Right lobe of liver (tissue), 4 donors: ENCODE data around the gene WWC2.
"Not testable (repeated sequence)": the region's sequence is repeated elsewhere in the genome, so short reads cannot be mapped to it uniquely, and the experiment has no call there.

Source experiments
- POLR2A ChIP-seq: fragments of 450-650 bp; IDR thresholded peaks from one replicate; pipeline ENCODE4 v1.6.1; 2017; ENCODE audit warnings: antibody characterized with exemption, mild to moderate bottlenecking
- TF ChIP-seq, protein P1 (sequence below), 4 donors: fragments of 200-600 bp in 3 of 4; fragments of 450-650 bp in 1 of 4; IDR thresholded peaks; one replicate each; pipeline versions ENCODE4 v1.5.1 to v1.8.0; 2016 to 2022; ENCODE audit warnings: antibody characterized with exemption in 4 of 4, mild to moderate bottlenecking in 2 of 4
- donor health status: DM: no; HTN: no; CAD: no.
- donor health status: DM: no; HTN: no; CAD: no.
- donor health status: DM: no; HTN: yes; CAD: no.

- TF ChIP-seq, protein P1, sequence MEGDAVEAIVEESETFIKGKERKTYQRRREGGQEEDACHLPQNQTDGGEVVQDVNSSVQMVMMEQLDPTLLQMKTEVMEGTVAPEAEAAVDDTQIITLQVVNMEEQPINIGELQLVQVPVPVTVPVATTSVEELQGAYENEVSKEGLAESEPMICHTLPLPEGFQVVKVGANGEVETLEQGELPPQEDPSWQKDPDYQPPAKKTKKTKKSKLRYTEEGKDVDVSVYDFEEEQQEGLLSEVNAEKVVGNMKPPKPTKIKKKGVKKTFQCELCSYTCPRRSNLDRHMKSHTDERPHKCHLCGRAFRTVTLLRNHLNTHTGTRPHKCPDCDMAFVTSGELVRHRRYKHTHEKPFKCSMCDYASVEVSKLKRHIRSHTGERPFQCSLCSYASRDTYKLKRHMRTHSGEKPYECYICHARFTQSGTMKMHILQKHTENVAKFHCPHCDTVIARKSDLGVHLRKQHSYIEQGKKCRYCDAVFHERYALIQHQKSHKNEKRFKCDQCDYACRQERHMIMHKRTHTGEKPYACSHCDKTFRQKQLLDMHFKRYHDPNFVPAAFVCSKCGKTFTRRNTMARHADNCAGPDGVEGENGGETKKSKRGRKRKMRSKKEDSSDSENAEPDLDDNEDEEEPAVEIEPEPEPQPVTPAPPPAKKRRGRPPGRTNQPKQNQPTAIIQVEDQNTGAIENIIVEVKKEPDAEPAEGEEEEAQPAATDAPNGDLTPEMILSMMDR (IDR thresholded peaks at IDR 0.05): not testable (repeated sequence)
- not testable (repeated sequence) for TF ChIP-seq POLR2A
Observed at GRCh38 chr4:183121660-183122059, 22.6 kb downstream of the WWC2 start.
